ENCODE data around the gene STAB2. TPM values are rescaled to one million over a fixed set of nuclear protein-coding genes. Genes with fewer than 3 reads are reported as not detected.

STAB2 gene
- total RNA-seq, 2 donors from 2014 or later: not detected

DNA sequence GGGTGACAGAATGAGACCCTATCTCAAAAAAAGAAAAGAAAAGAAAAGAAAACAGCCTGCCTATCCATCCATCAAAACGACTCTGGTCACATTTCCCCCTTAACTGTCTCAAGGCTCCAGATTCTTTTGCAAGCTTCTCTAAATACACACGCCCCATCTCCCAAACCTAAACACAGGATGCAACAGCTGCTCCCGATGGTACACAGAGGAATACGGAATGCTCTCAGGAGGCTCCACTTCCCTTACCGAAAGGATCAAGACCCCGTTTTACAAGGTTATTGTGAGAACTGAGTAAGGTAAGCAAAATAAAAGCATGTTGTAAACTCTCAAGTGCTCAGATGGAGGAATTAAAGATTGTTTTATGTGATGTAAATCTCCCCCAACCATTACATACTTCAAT lies 191.7 kb downstream of the STAB2 start:
- Histone ChIP-seq H3K4me3 (ENCODE audit: low read length) (no peak overlapping the region), H3K27ac (ENCODE audit: low read depth, low read length) (no peak overlapping the region), H3K9ac (ENCODE audit: extremely low read depth, low read length, poor library complexity, severe bottlenecking) (no peak overlapping the region), H3K4me1 (ENCODE audit: control insufficient read depth, insufficient read depth, low read length) (no peaks in the 10 kb centered on the region), H3K27me3 (ENCODE audit: control insufficient read depth, insufficient read depth, low read length, poor library complexity, severe bottlenecking) (no peaks in the 10 kb centered on the region), H3K36me3 (ENCODE audit: control insufficient read depth, insufficient read depth, low read length) (peaks cover 65% of the 10 kb centered on the region), H3K9me3 (ENCODE audit: control insufficient read depth, low read length) (no peaks in the 10 kb centered on the region)
- Mint-ChIP-seq H3K27ac (no peak overlapping the region), H3K4me3 (no peak overlapping the region), H3K36me3 (ENCODE audit: low read depth) (peaks cover 64% of the 10 kb centered on the region), H3K27me3 (ENCODE audit: insufficient read depth) (no peaks in the 10 kb centered on the region), H3K9me3 (no peaks in the 10 kb centered on the region), H3K4me1 (peaks cover 5% of the 10 kb centered on the region)
- WGBS, 2 experiments (ENCODE audit: insufficient coverage in 1 of 2, insufficient read length in 1 of 2): 93 to 96% methylated on average over 4 to 6 of the region's 6 CpGs
- TF ChIP-seq, protein P1, sequence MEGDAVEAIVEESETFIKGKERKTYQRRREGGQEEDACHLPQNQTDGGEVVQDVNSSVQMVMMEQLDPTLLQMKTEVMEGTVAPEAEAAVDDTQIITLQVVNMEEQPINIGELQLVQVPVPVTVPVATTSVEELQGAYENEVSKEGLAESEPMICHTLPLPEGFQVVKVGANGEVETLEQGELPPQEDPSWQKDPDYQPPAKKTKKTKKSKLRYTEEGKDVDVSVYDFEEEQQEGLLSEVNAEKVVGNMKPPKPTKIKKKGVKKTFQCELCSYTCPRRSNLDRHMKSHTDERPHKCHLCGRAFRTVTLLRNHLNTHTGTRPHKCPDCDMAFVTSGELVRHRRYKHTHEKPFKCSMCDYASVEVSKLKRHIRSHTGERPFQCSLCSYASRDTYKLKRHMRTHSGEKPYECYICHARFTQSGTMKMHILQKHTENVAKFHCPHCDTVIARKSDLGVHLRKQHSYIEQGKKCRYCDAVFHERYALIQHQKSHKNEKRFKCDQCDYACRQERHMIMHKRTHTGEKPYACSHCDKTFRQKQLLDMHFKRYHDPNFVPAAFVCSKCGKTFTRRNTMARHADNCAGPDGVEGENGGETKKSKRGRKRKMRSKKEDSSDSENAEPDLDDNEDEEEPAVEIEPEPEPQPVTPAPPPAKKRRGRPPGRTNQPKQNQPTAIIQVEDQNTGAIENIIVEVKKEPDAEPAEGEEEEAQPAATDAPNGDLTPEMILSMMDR (conservative IDR thresholded peaks at IDR 0.05): no peak
- no peak for DNase-seq

DNA sequence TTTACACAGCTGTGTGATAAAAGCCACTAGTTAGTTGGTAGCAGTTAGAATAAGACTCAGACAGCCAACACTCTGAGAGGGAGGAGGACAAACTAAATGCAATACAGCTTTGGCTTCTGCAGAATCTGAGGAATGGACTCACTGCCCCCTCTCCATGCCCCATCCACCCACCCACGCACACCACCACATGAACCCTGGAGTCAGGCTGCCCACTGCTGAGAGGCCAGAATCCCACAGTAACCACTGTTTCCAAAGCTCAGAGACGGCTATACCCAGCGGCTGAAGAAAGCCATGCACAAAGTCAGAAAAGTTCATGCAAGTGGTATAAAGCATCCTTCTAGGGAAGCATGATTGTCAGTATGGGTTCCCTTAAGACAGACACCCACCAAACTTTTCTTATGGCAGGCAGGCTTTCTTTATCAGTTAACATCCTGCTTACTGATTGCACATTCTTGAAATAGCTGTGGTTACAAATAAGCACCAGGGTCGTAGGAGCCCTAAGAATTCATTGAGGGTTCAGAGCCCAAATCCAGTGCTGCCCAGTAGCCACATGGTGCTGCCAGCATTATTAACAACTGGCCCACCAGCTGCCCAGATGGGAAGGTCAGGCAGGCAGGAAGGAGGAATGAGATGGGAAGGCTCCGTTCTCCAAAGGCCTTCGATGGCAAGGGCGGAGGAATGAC lies 192.5 kb downstream of the STAB2 start:
- H3K4me1 ChIP-seq (ENCODE audit: control insufficient read depth, insufficient read depth, low read length): no peaks in the 10 kb centered on the region
- no peak for DNase-seq
- no peaks in the 10 kb centered on the region for H3K27me3 ChIP-seq (ENCODE audit: control insufficient read depth, insufficient read depth, low read length, poor library complexity, severe bottlenecking)
- Mint-ChIP-seq H3K4me1 (peaks cover 5% of the 10 kb centered on the region), H3K27me3 (ENCODE audit: insufficient read depth) (no peaks in the 10 kb centered on the region), H3K9me3 (no peaks in the 10 kb centered on the region), H3K36me3 (ENCODE audit: low read depth) (peaks cover 70% of the 10 kb centered on the region), H3K4me3 (no peak overlapping the region), H3K27ac (peak overlapping the region; percentile 79)
- H3K4me3 ChIP-seq (ENCODE audit: low read length): no peak overlapping the region
- WGBS, 2 experiments (ENCODE audit: insufficient coverage in 1 of 2, insufficient read length in 1 of 2): 89 to 91% methylated on average over 6 to 7 of the region's 7 CpGs
- no peak overlapping the region for H3K9ac ChIP-seq (ENCODE audit: extremely low read depth, low read length, poor library complexity, severe bottlenecking)
- peaks cover 73% of the 10 kb centered on the region for H3K36me3 ChIP-seq (ENCODE audit: control insufficient read depth, insufficient read depth, low read length)
- TF ChIP-seq, protein P1 (conservative IDR thresholded peaks at IDR 0.05): no peak
- no peak overlapping the region for H3K27ac ChIP-seq (ENCODE audit: low read depth, low read length)
- no peaks in the 10 kb centered on the region for H3K9me3 ChIP-seq (ENCODE audit: control insufficient read depth, low read length)

DNA sequence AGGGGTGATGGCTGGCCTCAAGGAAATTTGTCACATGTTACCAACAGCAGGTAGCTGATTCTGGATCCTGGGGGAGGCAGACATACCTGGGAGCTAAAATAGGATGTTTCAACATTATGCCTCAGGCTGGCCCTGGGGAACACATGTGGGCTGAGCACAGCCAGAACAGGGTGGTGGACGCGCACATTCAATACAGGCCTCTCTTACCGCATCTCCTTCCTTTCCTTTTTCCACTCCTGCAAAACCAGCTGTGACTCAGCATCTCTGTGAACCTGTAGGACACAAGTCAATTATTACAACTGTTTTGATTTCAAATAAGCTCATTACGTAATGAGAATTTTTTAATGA lies 193.0 kb downstream of the STAB2 start:
- Mint-ChIP-seq H3K27me3 (ENCODE audit: insufficient read depth) (no peaks in the 10 kb centered on the region), H3K4me1 (peaks cover 5% of the 10 kb centered on the region), H3K36me3 (ENCODE audit: low read depth) (peaks cover 69% of the 10 kb centered on the region), H3K27ac (peak overlapping the region; percentile 79), H3K4me3 (no peak overlapping the region), H3K9me3 (no peaks in the 10 kb centered on the region)
- WGBS, 2 experiments (ENCODE audit: insufficient coverage in 1 of 2, insufficient read length in 1 of 2): 96% methylated on average over 4 of the region's 4 CpGs; no CpG with 5 or more reads in 1 of the 2 experiments
- no peaks in the 10 kb centered on the region for H3K4me1 ChIP-seq (ENCODE audit: control insufficient read depth, insufficient read depth, low read length)
- TF ChIP-seq, protein P1 (conservative IDR thresholded peaks at IDR 0.05): no peak
- no peak overlapping the region for H3K27ac ChIP-seq (ENCODE audit: low read depth, low read length)
- no peak for DNase-seq
- H3K9me3 ChIP-seq (ENCODE audit: control insufficient read depth, low read length): no peaks in the 10 kb centered on the region
- H3K27me3 ChIP-seq (ENCODE audit: control insufficient read depth, insufficient read depth, low read length, poor library complexity, severe bottlenecking): no peaks in the 10 kb centered on the region
- no peak overlapping the region for H3K4me3 ChIP-seq (ENCODE audit: low read length)
- peaks cover 77% of the 10 kb centered on the region for H3K36me3 ChIP-seq (ENCODE audit: control insufficient read depth, insufficient read depth, low read length)
- no peak overlapping the region for H3K9ac ChIP-seq (ENCODE audit: extremely low read depth, low read length, poor library complexity, severe bottlenecking)

Data from endodermal cell (in vitro differentiated cells).